Esophagus squamous epithelium (tissue), 5 donors: ENCODE data around the gene MAG. TPM values are rescaled to one million over a fixed set of nuclear protein-coding genes. Genes with fewer than 3 reads are reported as not detected.

Experiments used
- DNase-seq: peaks from one replicate; lab custom pipeline; 2025; lab: John Stamatoyannopoulos, UW
- H3K27ac ChIP-seq, 4 donors: fragments of 200-600 bp; sonication (generic); one replicate each; pipeline ENCODE4 v1.5.1; 2016 to 2019; ENCODE audit warnings: mild to moderate bottlenecking in 1 of 4
- H3K27me3 ChIP-seq, 4 donors: fragments of 200-600 bp; sonication (generic); 1 replicate in 3 of 4; 2 replicates in 1 of 4; pipeline versions ENCODE4 v1.5.1 to v1.6.0; 2017 to 2021; ENCODE audit warnings: antibody characterized with exemption in 1 of 4
- H3K36me3 ChIP-seq, 3 donors: fragments of 200-600 bp; sonication (generic); one replicate each; pipeline ENCODE4 v1.5.1; 2016 to 2019
- H3K4me1 ChIP-seq, 3 donors: fragments of 200-600 bp; sonication (generic); one replicate each; pipeline ENCODE4 v1.5.1; 2017 to 2019
- H3K4me3 ChIP-seq, 4 donors: fragments of 200-600 bp; sonication (generic); 1 replicate in 3 of 4; 2 replicates in 1 of 4; pipeline ENCODE4 v1.5.1; 2016 to 2019; ENCODE audit warnings: mild to moderate bottlenecking in 2 of 4, moderate library complexity in 1 of 4
- H3K9me3 ChIP-seq, 3 donors: fragments of 200-600 bp; sonication (generic); one replicate each; pipeline ENCODE4 v1.5.1; 2016 to 2019
- POLR2A ChIP-seq, 4 donors: fragments of 450-650 bp; IDR thresholded peaks; one replicate each; pipeline ENCODE4 v1.6.1; 2017; ENCODE audit warnings: antibody characterized with exemption in 4 of 4, mild to moderate bottlenecking in 4 of 4, moderate library complexity in 3 of 4
- WGBS, 2 donors: methylation state at CpG; one replicate each; pipeline ENCODE4 v1.1.5; 2018; 5-methylcytosine and 5-hydroxymethylcytosine counted together
- intact Hi-C: fragments of 100-400 bp; cut with DNase I; formaldehyde crosslinking; loops from one replicate; pipeline ENCODE4 v1.15.0; 2022
- total RNA-seq, 4 donors: library from RNA; depleted of rRNA; stranded (reverse); fragments of >200 nt; gene quantifications; one replicate each; pipeline ENCODE4 v1.1.0, GENCODE V29; 2016
- TF ChIP-seq, protein P1 (sequence below), 6 experiments: fragments of 450-650 bp in 4 of 6; fragments of 200-600 bp in 2 of 6; sonication (generic) in 2 of 6; IDR thresholded peaks; one replicate each; pipeline ENCODE4 v1.5.1; 2016 to 2019; ENCODE audit warnings: antibody characterized with exemption in 6 of 6, mild to moderate bottlenecking in 4 of 6, moderate library complexity in 4 of 6
- donor health status: DM: yes; HTN: yes; CAD: no.

MAG gene
- total RNA-seq, 4 donors from 2014 or later = 2.3 TPM; not detected in 3

DNA sequence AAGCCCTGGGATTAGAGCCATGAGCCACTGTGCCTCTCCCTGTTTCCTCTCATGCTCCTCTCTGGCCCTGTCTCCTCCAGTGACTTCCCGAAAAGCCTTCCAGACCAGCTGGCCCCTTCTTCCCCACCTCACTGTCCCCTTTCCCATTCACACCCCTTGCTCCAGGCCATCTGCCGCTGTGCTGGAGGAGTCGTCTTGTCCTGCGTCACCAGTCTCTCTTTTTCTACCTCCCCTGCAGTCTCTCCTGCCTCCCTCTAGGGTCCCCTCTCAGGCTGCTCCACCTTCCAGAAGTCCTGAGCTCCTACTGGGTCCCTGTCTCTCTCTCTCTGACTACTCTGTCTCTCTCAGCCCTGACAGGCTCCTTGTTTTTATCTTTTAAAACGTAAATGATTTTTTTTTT lies 50.5 kb downstream of the MAG start:
- H3K27me3 ChIP-seq = peaks cover 0 to 18% (median 0%) of the 10 kb centered on the region in 4 donors
- no peak overlapping the region for H3K27ac ChIP-seq
- intact Hi-C loops = no loop called here
- H3K4me3 ChIP-seq = no peak overlapping the region
- H3K36me3 ChIP-seq = no peaks in the 10 kb centered on the region
- no peak for TF ChIP-seq POLR2A (IDR thresholded peaks at IDR 0.05)
- TF ChIP-seq, protein P1, sequence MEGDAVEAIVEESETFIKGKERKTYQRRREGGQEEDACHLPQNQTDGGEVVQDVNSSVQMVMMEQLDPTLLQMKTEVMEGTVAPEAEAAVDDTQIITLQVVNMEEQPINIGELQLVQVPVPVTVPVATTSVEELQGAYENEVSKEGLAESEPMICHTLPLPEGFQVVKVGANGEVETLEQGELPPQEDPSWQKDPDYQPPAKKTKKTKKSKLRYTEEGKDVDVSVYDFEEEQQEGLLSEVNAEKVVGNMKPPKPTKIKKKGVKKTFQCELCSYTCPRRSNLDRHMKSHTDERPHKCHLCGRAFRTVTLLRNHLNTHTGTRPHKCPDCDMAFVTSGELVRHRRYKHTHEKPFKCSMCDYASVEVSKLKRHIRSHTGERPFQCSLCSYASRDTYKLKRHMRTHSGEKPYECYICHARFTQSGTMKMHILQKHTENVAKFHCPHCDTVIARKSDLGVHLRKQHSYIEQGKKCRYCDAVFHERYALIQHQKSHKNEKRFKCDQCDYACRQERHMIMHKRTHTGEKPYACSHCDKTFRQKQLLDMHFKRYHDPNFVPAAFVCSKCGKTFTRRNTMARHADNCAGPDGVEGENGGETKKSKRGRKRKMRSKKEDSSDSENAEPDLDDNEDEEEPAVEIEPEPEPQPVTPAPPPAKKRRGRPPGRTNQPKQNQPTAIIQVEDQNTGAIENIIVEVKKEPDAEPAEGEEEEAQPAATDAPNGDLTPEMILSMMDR (IDR thresholded peaks at IDR 0.05) = no peak
- DNase-seq = no peak
- WGBS, 2 donors = 47 to 55% methylated on average over 5 of the region's 5 CpGs
- H3K4me1 ChIP-seq = peaks cover 0 to 5% (median 0%) of the 10 kb centered on the region in 3 donors
- H3K9me3 ChIP-seq = no peaks in the 10 kb centered on the region

DNA sequence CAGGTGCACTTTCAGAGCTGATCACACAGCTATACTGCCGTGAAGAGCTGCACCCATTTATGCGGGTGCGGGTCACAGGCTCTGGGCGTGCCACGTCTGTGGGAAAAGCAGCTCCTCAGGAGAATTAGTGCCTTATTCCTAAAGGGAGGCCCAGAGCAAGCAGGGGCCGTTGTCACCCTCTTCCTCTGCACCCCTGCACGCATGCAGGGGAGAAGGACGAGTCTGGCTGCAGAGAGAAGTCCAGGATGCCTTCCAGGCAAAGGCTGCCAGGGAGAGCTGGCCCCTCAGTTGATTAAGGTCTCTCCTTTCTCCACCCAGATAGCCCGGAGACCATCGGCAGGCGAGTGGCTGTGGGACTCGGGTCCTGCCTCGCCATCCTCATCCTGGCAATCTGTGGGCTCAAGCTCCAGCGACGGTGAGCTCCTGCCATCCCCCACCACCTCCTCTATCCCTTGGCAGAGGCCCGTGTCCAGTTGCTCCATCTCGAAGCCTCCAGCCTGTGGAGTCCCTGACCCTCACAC lies 52.6 kb downstream of the MAG start:
- H3K27me3 ChIP-seq = peaks cover 0 to 34% (median 0%) of the 10 kb centered on the region in 4 donors
- H3K4me1 ChIP-seq = peaks cover 0 to 5% (median 0%) of the 10 kb centered on the region in 3 donors
- intact Hi-C loops = no loop called here
- H3K4me3 ChIP-seq = no peak overlapping the region
- no peaks in the 10 kb centered on the region for H3K9me3 ChIP-seq
- TF ChIP-seq, protein P1 (IDR thresholded peaks at IDR 0.05) = no peak
- no peak for TF ChIP-seq POLR2A (IDR thresholded peaks at IDR 0.05)
- no peaks in the 10 kb centered on the region for H3K36me3 ChIP-seq
- no peak overlapping the region for H3K27ac ChIP-seq
- WGBS, 2 donors = 78 to 79% methylated on average over 9 to 11 of the region's 17 CpGs
- no peak for DNase-seq

DNA sequence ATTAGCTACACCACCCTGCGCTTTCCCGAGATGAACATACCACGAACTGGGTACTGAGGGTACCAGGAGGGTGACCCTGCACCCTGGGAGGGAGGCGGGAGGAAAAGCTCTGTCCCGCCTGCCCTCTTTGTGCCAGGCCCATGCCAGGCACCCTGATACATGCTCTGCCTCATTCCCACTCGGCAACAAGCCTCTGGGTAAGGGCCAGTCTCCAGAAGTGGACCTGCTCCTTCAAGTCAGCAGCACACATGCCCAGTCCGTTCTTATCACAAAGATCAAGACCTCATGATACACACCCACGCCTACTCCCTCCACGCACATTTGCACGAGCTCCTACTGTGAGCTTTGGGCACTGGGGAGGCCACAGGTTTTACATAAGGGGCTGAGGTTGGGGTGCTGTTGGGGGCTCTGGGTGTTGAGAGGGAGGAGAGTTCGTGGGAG lies 53.7 kb downstream of the MAG start:
- Histone ChIP-seq H3K9me3 (no peaks in the 10 kb centered on the region), H3K4me3 (no peak overlapping the region), H3K27me3 (peaks cover 0 to 45% (median 0%) of the 10 kb centered on the region in 4 donors), H3K27ac (no peak overlapping the region), H3K36me3 (no peaks in the 10 kb centered on the region), H3K4me1 (peaks cover 0 to 5% (median 0%) of the 10 kb centered on the region in 3 donors)
- intact Hi-C loops = no loop called here
- TF ChIP-seq, protein P1 (IDR thresholded peaks at IDR 0.05) = no peak
- TF ChIP-seq POLR2A (IDR thresholded peaks at IDR 0.05) = no peak
- WGBS, 2 donors = 41 to 75% methylated on average over 4 to 6 of the region's 11 CpGs
- DNase-seq = no peak

DNA sequence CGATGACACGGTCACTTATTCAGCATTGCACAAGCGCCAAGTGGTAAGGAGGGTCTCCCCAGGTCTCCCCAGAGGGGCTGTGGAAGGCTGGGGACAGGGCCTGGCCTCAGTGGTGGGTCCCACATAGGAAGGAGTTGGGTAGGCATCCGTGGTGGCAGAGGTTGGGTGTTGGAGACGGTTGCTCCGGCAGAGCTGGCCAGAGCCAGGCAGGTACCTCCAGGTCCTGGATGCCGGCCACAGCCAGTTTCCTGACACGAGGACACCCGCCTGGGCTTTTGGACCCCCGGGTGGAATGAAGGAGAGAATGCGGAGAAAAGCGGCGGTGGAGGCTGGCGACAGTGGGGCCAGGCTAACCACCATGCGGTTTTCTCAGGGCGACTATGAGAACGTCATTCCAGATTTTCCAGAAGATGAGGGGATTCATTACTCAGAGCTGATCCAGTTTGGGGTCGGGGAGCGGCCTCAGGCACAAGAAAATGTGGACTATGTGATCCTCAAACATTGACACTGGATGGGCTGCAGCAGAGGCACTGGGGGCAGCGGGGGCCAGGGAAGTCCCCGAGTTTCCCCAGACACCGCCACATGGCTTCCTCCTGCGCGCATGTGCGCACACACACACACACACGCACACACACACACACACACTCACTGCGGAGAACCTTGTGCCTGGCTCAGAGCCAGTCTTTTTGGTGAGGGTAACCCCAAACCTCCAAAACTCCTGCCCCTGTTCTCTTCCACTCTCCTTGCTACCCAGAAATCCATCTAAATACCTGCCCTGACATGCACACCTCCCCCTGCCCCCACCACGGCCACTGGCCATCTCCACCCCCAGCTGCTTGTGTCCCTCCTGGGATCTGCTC lies 54.5 kb downstream of the MAG start:
- H3K4me3 ChIP-seq = no peak overlapping the region
- WGBS, 2 donors = 42 to 58% methylated on average over 18 to 23 of the region's 28 CpGs
- no peaks in the 10 kb centered on the region for H3K36me3 ChIP-seq
- H3K9me3 ChIP-seq = no peaks in the 10 kb centered on the region
- H3K27ac ChIP-seq = no peak overlapping the region
- TF ChIP-seq POLR2A (IDR thresholded peaks at IDR 0.05) = no peak
- TF ChIP-seq, protein P1 (IDR thresholded peaks at IDR 0.05) = no peak
- intact Hi-C loops = no loop called here
- H3K27me3 ChIP-seq = peaks cover 0 to 47% (median 0%) of the 10 kb centered on the region in 4 donors
- no peak for DNase-seq
- H3K4me1 ChIP-seq = peaks cover 0 to 5% (median 0%) of the 10 kb centered on the region in 3 donors
